Breast epithelium (tissue), 3 donors: Measurements from ENCODE around the gene LCP2.

ENCODE experiments used
- CTCF ChIP-seq, 3 donors: fragments of 450-650 bp; IDR thresholded peaks; one replicate each; pipeline ENCODE4 v1.5.1; 2016 to 2017; ENCODE audit warnings: antibody characterized with exemption in 3 of 3, mild to moderate bottlenecking in 3 of 3, moderate library complexity in 3 of 3
- POLR2A ChIP-seq: fragments of 450-650 bp; IDR thresholded peaks from one replicate; pipeline ENCODE4 v1.6.1; 2016; ENCODE audit warnings: antibody characterized with exemption, mild to moderate bottlenecking, moderate library complexity
- POLR2AphosphoS5 ChIP-seq, 3 donors: sonication (generic); formaldehyde crosslinking; IDR thresholded peaks; one replicate each; pipeline ENCODE4 v1.6.1; 2017; ENCODE audit warnings: antibody characterized with exemption in 3 of 3

GRCh38 chr5:170287532-170287931 is 10.0 kb downstream of the LCP2 start:
- TF ChIP-seq CTCF (IDR thresholded peaks at IDR 0.05): no peak
- TF ChIP-seq POLR2AphosphoS5 (IDR thresholded peaks at IDR 0.05): peak; percentile 43 to 77 (median 64)
- no peak for TF ChIP-seq POLR2A
